ENCODE results near the gene ZNF883.

The ZNF883 gene

GRCh38 chr9:112917047-112917986 is 94.7 kb downstream of the ZNF883 start:
- no peak for DNase-seq

GRCh38 chr9:112914524-112914923 is 97.5 kb downstream of the ZNF883 start:
- DNase-seq, result no peak

GRCh38 chr9:112913326-112913725 is 98.7 kb downstream of the ZNF883 start:
- no peak for DNase-seq

- no peak for DNase-seq
These were observed 99.4 kb downstream of the ZNF883 start for GRCh38 chr9:112912636-112913035.

- no peak for DNase-seq
These were observed 100.3 kb downstream of the ZNF883 start for GRCh38 chr9:112911736-112912135.
